SK-N-SH (cell line): ENCODE data around the gene SMARCD3. TPM values are rescaled to one million over a fixed set of nuclear protein-coding genes. Genes with fewer than 3 reads are reported as not detected.

ENCODE experiments used
- CTCF ChIA-PET: fragments of 300-600, 350-600 bp; formaldehyde crosslinking; extraction: SDS; loops from one replicate; lab custom pipeline; 2021; lab: Yijun Ruan, JAX
- POLR2A ChIA-PET: fragments of 350-600 bp; sonication (Branson Sonifier 250); formaldehyde crosslinking; extraction: SDS; loops from one replicate; lab custom pipeline; 2020; ENCODE audit warnings: antibody characterized with exemption, inconsistent platforms; lab: Yijun Ruan, JAX
- DNase-seq: peaks from one replicate; pipeline ENCODE4 v3.0.0; 2012
- H2AFZ ChIP-seq: fragments of 200-600 bp; sonication (generic); 2 replicates; pipeline ENCODE4 v1.8.1; 2016; ENCODE audit warnings: antibody characterized with exemption, mild to moderate bottlenecking, low read depth
- H3F3A ChIP-seq: fragments of 200-600 bp; sonication (generic); replicated peaks from 2 replicates; pipeline ENCODE3; 2016; ENCODE audit warnings: antibody characterized with exemption, mild to moderate bottlenecking; ENCODE audit not compliant: insufficient read depth
- H3K27ac ChIP-seq, 2 experiments: fragments of 200-500 bp in 1 of 2; fragments of 200-600 bp in 1 of 2; sonication (Bioruptor generic) in 1 of 2; sonication (generic), shearing (Covaris generic) in 1 of 2; 2 replicates each; pipeline versions ENCODE4 v1.5.1 to v1.6.1; 2014 to 2016; ENCODE audit warnings: low read depth in 2 of 2, inconsistent platforms in 1 of 2, low read length in 1 of 2, mild to moderate bottlenecking in 1 of 2, mixed read lengths in 1 of 2
- H3K27me3 ChIP-seq: fragments of 200-600 bp; sonication (generic), shearing (Covaris generic); 2 replicates; pipeline ENCODE4 v1.6.1; 2016; ENCODE audit warnings: mixed run types; ENCODE audit not compliant: insufficient read depth
- H3K36me3 ChIP-seq, 2 experiments: fragments of 200-500 bp in 1 of 2; fragments of 200-600 bp in 1 of 2; sonication (Bioruptor generic) in 1 of 2; sonication (generic) in 1 of 2; replicated peaks in 1 of 2; 2 replicates each; pipeline versions ENCODE3 to v1.5.1; 2014 to 2016; ENCODE audit warnings: low read length in 1 of 2, mild to moderate bottlenecking in 1 of 2; ENCODE audit not compliant: insufficient read depth in 2 of 2, control insufficient read depth in 1 of 2
- H3K4me1 ChIP-seq, 2 experiments: fragments of 200-500 bp in 1 of 2; fragments of 200-600 bp in 1 of 2; sonication (Bioruptor generic) in 1 of 2; sonication (generic), shearing (Covaris generic) in 1 of 2; 2 replicates each; pipeline versions ENCODE4 v1.5.1 to v1.6.1; 2014 to 2016; ENCODE audit warnings: low read depth in 1 of 2, low read length in 1 of 2, mixed run types in 1 of 2; ENCODE audit not compliant: insufficient read depth in 2 of 2, control insufficient read depth in 1 of 2
- H3K4me2 ChIP-seq: fragments of 200-600 bp; sonication (generic), shearing (Covaris generic); 2 replicates; pipeline ENCODE4 v1.6.1; 2017; ENCODE audit warnings: mixed run types
- H3K4me3 ChIP-seq, 2 experiments: fragments of 200-500 bp in 1 of 2; fragments of 200-600 bp in 1 of 2; sonication (Bioruptor generic) in 1 of 2; sonication (generic), shearing (Covaris generic) in 1 of 2; 2 replicates each; pipeline versions ENCODE4 v1.5.1 to v1.8.1; 2014 to 2016; ENCODE audit warnings: low read depth in 2 of 2, inconsistent platforms in 1 of 2, low read length in 1 of 2, mild to moderate bottlenecking in 1 of 2, mixed read lengths in 1 of 2, moderate library complexity in 1 of 2
- H3K79me2 ChIP-seq: fragments of 200-600 bp; sonication (generic); 2 replicates; pipeline ENCODE4 v1.8.1; 2017; ENCODE audit warnings: mild to moderate bottlenecking; ENCODE audit not compliant: insufficient read depth
- H3K9ac ChIP-seq: fragments of 200-600 bp; sonication (generic); 2 replicates; pipeline ENCODE4 v1.6.1; 2017; ENCODE audit warnings: mixed run types
- H3K9me2 ChIP-seq: fragments of 200-600 bp; sonication (generic); 2 replicates; pipeline ENCODE4 v1.6.1; 2017; ENCODE audit warnings: mixed run types
- H3K9me3 ChIP-seq: fragments of 200-600 bp; sonication (generic); 2 replicates; pipeline ENCODE4 v1.6.1; 2017; ENCODE audit warnings: mixed run types, mild to moderate bottlenecking, moderate library complexity
- H4K20me1 ChIP-seq: fragments of 200-600 bp; sonication (generic); 2 replicates; pipeline ENCODE4 v1.6.1; 2017; ENCODE audit warnings: mild to moderate bottlenecking, mixed run types; ENCODE audit not compliant: insufficient read depth
- CHD2 ChIP-seq: fragments of 150-350 bp; IDR thresholded peaks from 2 replicates; pipeline ENCODE4 v1.6.1; 2018; ENCODE audit warnings: low read length; ENCODE audit not compliant: partially characterized antibody
- ELF1 ChIP-seq: IDR thresholded peaks from 2 replicates; pipeline ENCODE4 v1.4.0; 2012
- EP300 ChIP-seq, 2 experiments: IDR thresholded peaks; 2 replicates each; pipeline versions ENCODE4 v1.4.0 to v1.6.1; 2012; ENCODE audit warnings: borderline replicate concordance in 1 of 2, low read depth in 1 of 2, low read length in 1 of 2
- EZH2phosphoT487 ChIP-seq: fragments of 200-600 bp; sonication (generic); IDR thresholded peaks from 2 replicates; pipeline ENCODE4 v1.6.1; 2017; ENCODE audit warnings: low read depth, mixed run types, mild to moderate bottlenecking, antibody characterized with exemption, moderate library complexity, borderline replicate concordance
- GABPA ChIP-seq: IDR thresholded peaks from 2 replicates; pipeline ENCODE4 v1.4.0; 2012; ENCODE audit warnings: low read depth, mild to moderate bottlenecking
- GATA2 ChIP-seq: sonication (generic); formaldehyde crosslinking; IDR thresholded peaks from 2 replicates; pipeline ENCODE4 v1.5.0; 2020; ENCODE audit warnings: mild to moderate bottlenecking, missing genetic modification reagents
- MEF2A ChIP-seq: IDR thresholded peaks from 2 replicates; pipeline ENCODE4 v1.4.0; 2012; ENCODE audit warnings: low read depth, borderline replicate concordance
- MXI1 ChIP-seq: IDR thresholded peaks from 2 replicates; pipeline ENCODE4 v1.6.1; 2012; ENCODE audit warnings: mild to moderate bottlenecking, low read depth, low read length, improper control_type of control experiment
- NRF1 ChIP-seq: IDR thresholded peaks from 2 replicates; pipeline ENCODE4 v1.6.1; 2012; ENCODE audit warnings: low read depth, mild to moderate bottlenecking, low read length
- PBX3 ChIP-seq: IDR thresholded peaks from 2 replicates; pipeline ENCODE4; 2012
- POLR2AphosphoS5 ChIP-seq: IDR thresholded peaks from 2 replicates; pipeline ENCODE4 v1.6.1; 2012; ENCODE audit warnings: low read depth, low read length
- RCOR1 ChIP-seq: fragments of 150-350 bp; IDR thresholded peaks from 2 replicates; pipeline ENCODE4 v1.6.1; 2017; ENCODE audit warnings: antibody characterized with exemption, low read length
- SIN3A ChIP-seq: IDR thresholded peaks from 2 replicates; pipeline ENCODE4 v1.6.1; 2012; ENCODE audit warnings: low read depth, mild to moderate bottlenecking, low read length, moderate library complexity, borderline replicate concordance
- SMC3 ChIP-seq: IDR thresholded peaks from 2 replicates; pipeline ENCODE4 v1.6.1; 2012; ENCODE audit warnings: low read depth, low read length, improper control_type of control experiment
- TEAD4 ChIP-seq: IDR thresholded peaks from 2 replicates; pipeline ENCODE4 v1.4.0; 2012; ENCODE audit warnings: mild to moderate bottlenecking, borderline replicate concordance; ENCODE audit not compliant: insufficient read depth
- YY1 ChIP-seq: IDR thresholded peaks from 2 replicates; pipeline ENCODE4 v1.4.0; 2012; ENCODE audit warnings: low read depth, mild to moderate bottlenecking
- ZBTB33 ChIP-seq: IDR thresholded peaks from 2 replicates; pipeline ENCODE4 v1.4.0; 2012; ENCODE audit warnings: low read depth, borderline replicate concordance
- WGBS: methylation state at CpG from one replicate; pipeline ENCODE4 v1.1.6; 2017; ENCODE audit warnings: low lambda C conversion rate; 5-methylcytosine and 5-hydroxymethylcytosine counted together
- polyA plus RNA-seq, 3 experiments: library from polyadenylated mRNA; depleted of rRNA; stranded (reverse); fragments of >200 nt; gene quantifications; 2 replicates each; pipeline ENCODE4 v1.2.3, GENCODE V29; 2012

Gene SMARCD3
- polyA plus RNA-seq, 1 of the 3 experiments (the other 2 are of a cell fraction), result 62.8 TPM

- no peak overlapping the region for H3K4me2 ChIP-seq
- peaks cover 37% of the 10 kb centered on the region for H3F3A ChIP-seq
- no peak for DNase-seq
- no peaks in the 10 kb centered on the region for H3K9me2 ChIP-seq
- 0 out of 4 replicates have a peak overlapping the region, but pooled peaks of 1 of the 2 experiments have one; percentile 11 for H3K27ac ChIP-seq
- peaks cover 14 to 22% of the 10 kb centered on the region in 2 experiments for H3K4me1 ChIP-seq
- no peak overlapping the region for H2AFZ ChIP-seq
- TF ChIP-seq NRF1 (no peak), EP300 (IDR thresholded peaks at IDR 0.05; ENCODE audit: borderline replicate concordance in 1 of 2, low read depth in 1 of 2, low read length in 1 of 2) (no peak)
- H3K9me3 ChIP-seq, result no peaks in the 10 kb centered on the region
- no peak overlapping the region for H3K4me3 ChIP-seq
- H3K27me3 ChIP-seq, result no peaks in the 10 kb centered on the region
- peaks cover 46% of the 10 kb centered on the region for H3K79me2 ChIP-seq
- ChIA-PET POLR2A (no interaction called here), CTCF (interaction anchor here (0.6 to 4.3 kb wide), 5 partner anchors 11 to 74 kb away, joined by 3 to 74 read pairs (median 5); no protein-coding TSS in a partner anchor)
- 98% methylated on average over 7 of the region's 7 CpGs for WGBS
- H3K36me3 ChIP-seq, result peaks cover 28 to 68% of the 10 kb centered on the region in 2 experiments
- no peak overlapping the region for H3K9ac ChIP-seq
- peaks cover 56% of the 10 kb centered on the region for H4K20me1 ChIP-seq
These were observed 7.3 kb downstream of the SMARCD3 start for GRCh38 chr7:151240942-151241754.

GRCh38 chr7:151240536-151240935 is 8.0 kb downstream of the SMARCD3 start:
- peak; percentile 28 for DNase-seq
- WGBS, result 91% methylated on average over 4 of the region's 4 CpGs
- TF ChIP-seq GABPA (no peak), POLR2AphosphoS5 (peak; percentile 24; the same call in 1 of the 2 replicates)
- ChIA-PET POLR2A (no interaction called here), CTCF (interaction anchor here (1.0 to 2.1 kb wide), 4 partner anchors 13 to 29 kb away, joined by 3 to 7 read pairs (median 3); partner anchors contain the start of gene ABCF2)
- Histone ChIP-seq H3K27ac (0 out of 4 replicates have a peak overlapping the region, but pooled peaks of 1 of the 2 experiments have one; percentile 11), H2AFZ (no peak overlapping the region), H3F3A (peaks cover 42% of the 10 kb centered on the region), H3K4me2 (no peak overlapping the region), H3K27me3 (no peaks in the 10 kb centered on the region), H3K4me3 (no peak overlapping the region), H3K9me3 (no peaks in the 10 kb centered on the region), H3K4me1 (peaks cover 8 to 18% of the 10 kb centered on the region in 2 experiments; a peak in 3 of 4 replicates), H3K9ac (no peak overlapping the region), H3K79me2 (peaks cover 53% of the 10 kb centered on the region), H3K36me3 (peaks cover 34 to 74% of the 10 kb centered on the region in 2 experiments), H3K9me2 (no peaks in the 10 kb centered on the region), H4K20me1 (peaks cover 62% of the 10 kb centered on the region)

GRCh38 chr7:151239837-151240459 is 8.5 kb downstream of the SMARCD3 start:
- Histone ChIP-seq H3K27ac (no peak overlapping the region), H3K79me2 (peaks cover 58% of the 10 kb centered on the region), H3K4me3 (no peak overlapping the region), H3F3A (peaks cover 42% of the 10 kb centered on the region), H3K9me2 (no peaks in the 10 kb centered on the region), H2AFZ (no peak overlapping the region), H3K4me1 (peaks cover 5 to 13% of the 10 kb centered on the region in 2 experiments; a peak in 3 of 4 replicates), H3K27me3 (no peaks in the 10 kb centered on the region), H3K9me3 (no peaks in the 10 kb centered on the region), H3K4me2 (no peak overlapping the region), H4K20me1 (peaks cover 65% of the 10 kb centered on the region), H3K36me3 (peaks cover 39 to 80% of the 10 kb centered on the region in 2 experiments), H3K9ac (no peak overlapping the region)
- 90% methylated on average over 11 of the region's 11 CpGs for WGBS
- peak; percentile 25 for DNase-seq
- POLR2A ChIA-PET, result no interaction called here
- CTCF ChIA-PET, result interaction anchor here (0.7 to 2.1 kb wide), 7 partner anchors 9 to 520 kb away, joined by 3 to 7 read pairs (median 3); partner anchors contain the start of gene ABCF2
- TF ChIP-seq CHD2, result no peak
- TF ChIP-seq NRF1, result no peak
- no peak for TF ChIP-seq POLR2AphosphoS5
- no peak for TF ChIP-seq GATA2 (CRISPR knock-in tag)
- no peak for TF ChIP-seq MEF2A
- TF ChIP-seq ELF1, result no peak
- no peak for TF ChIP-seq RCOR1
- no peak for TF ChIP-seq TEAD4
- TF ChIP-seq ZBTB33, result no peak
- no peak for TF ChIP-seq SMC3
- TF ChIP-seq PBX3, result no peak
- TF ChIP-seq YY1, result no peak
- no peak for TF ChIP-seq MXI1
- TF ChIP-seq EZH2phosphoT487, result no peak
- no peak for TF ChIP-seq SIN3A
